Endothelial cell of umbilical vein (primary cell): Measurements from ENCODE around the gene OVOL2. TPM values are rescaled to one million over a fixed set of nuclear protein-coding genes. Genes with fewer than 3 reads are reported as not detected.
"Not testable (repeated sequence)": the region's sequence is repeated elsewhere in the genome, so short reads cannot be mapped to it uniquely, and the experiment has no call there.

Source experiments
- BruUV-seq: library from RNA; stranded (reverse); fragments of 400-500 nt; replicated peaks from 2 replicates; lab custom pipeline; 2021; lab: Mats Ljungman, UMichigan
- CTCF ChIA-PET: fragments of 300-600, 350-600 bp; sonication (Branson Sonifier 250); formaldehyde crosslinking; loops from one replicate; lab custom pipeline; 2021; ENCODE audit warnings: antibody characterized with exemption, inconsistent platforms; lab: Charles Lee
- POLR2A ChIA-PET: fragments of 300-600, 350-600 bp; sonication (Branson Sonifier 250); formaldehyde crosslinking; loops from one replicate; lab custom pipeline; 2021; ENCODE audit warnings: antibody characterized with exemption, inconsistent platforms; lab: Charles Lee
- DNase-seq: peaks from one replicate; pipeline ENCODE4 v3.0.0-alpha.2; 2011; ENCODE audit warnings: low read depth, low spot score
- FAIRE-seq: peaks from 2 replicates; lab custom pipeline; 2011; peaks lifted over from hg19 to GRCh38; lab: Jason Lieb, UNC
- H2AFZ ChIP-seq: 2 replicates; pipeline ENCODE4 v1.6.0; 2012; ENCODE audit warnings: low read depth, low read length, control low read depth, inconsistent platforms
- H3K27ac ChIP-seq: 2 replicates; pipeline ENCODE4 v1.5.1; 2011; ENCODE audit warnings: low read depth, mild to moderate bottlenecking, control low read depth, low read length, moderate library complexity; ENCODE audit not compliant: insufficient read depth
- H3K27me3 ChIP-seq, 2 experiments: 2 replicates each; pipeline versions ENCODE4 v1.6.0 to v1.6.1; 2011; ENCODE audit warnings: low read length in 2 of 2, mixed read lengths in 1 of 2; ENCODE audit not compliant: control insufficient read depth in 2 of 2, insufficient read depth in 2 of 2
- H3K36me3 ChIP-seq, 2 experiments: 2 replicates in 1 of 2; 3 replicates in 1 of 2; pipeline ENCODE4 v1.5.1; 2011; ENCODE audit warnings: low read length in 2 of 2, mild to moderate bottlenecking in 1 of 2, moderate library complexity in 1 of 2; ENCODE audit not compliant: control insufficient read depth in 2 of 2, insufficient read depth in 2 of 2; ENCODE audit errors: extremely low read depth in 1 of 2
- H3K4me1 ChIP-seq: 3 replicates; pipeline ENCODE4 v1.5.1; 2011; ENCODE audit warnings: mild to moderate bottlenecking, low read length; ENCODE audit not compliant: control insufficient read depth, insufficient read depth; ENCODE audit errors: extremely low read depth
- H3K4me2 ChIP-seq: 2 replicates; pipeline ENCODE4 v1.6.1; 2011; ENCODE audit warnings: low read length, control low read depth, mixed read lengths; ENCODE audit not compliant: insufficient read depth
- H3K4me3 ChIP-seq, 3 experiments: fragments of 200-600 bp in 1 of 3; sonication (generic), shearing (Covaris generic) in 1 of 3; replicated peaks in 1 of 3; 2 replicates each; pipeline ENCODE4 v1.5.1; 2011 to 2016; ENCODE audit warnings: control low read depth in 3 of 3, low read length in 3 of 3, mild to moderate bottlenecking in 2 of 3, inconsistent platforms in 1 of 3, low read depth in 1 of 3, moderate library complexity in 1 of 3; ENCODE audit not compliant: insufficient read depth in 1 of 3
- H3K79me2 ChIP-seq: 2 replicates; pipeline ENCODE4 v1.6.0; 2012; ENCODE audit warnings: low read length, inconsistent platforms; ENCODE audit not compliant: control insufficient read depth, insufficient read depth
- H3K9ac ChIP-seq: replicated peaks from 2 replicates; pipeline ENCODE3; 2011; ENCODE audit warnings: low read length, control low read depth; ENCODE audit not compliant: insufficient read depth; ENCODE audit errors: extremely low read depth
- H3K9me1 ChIP-seq: replicated peaks from 3 replicates; pipeline ENCODE4 v1.6.0; 2011; ENCODE audit warnings: mild to moderate bottlenecking, low read length; ENCODE audit not compliant: control insufficient read depth, insufficient read depth; ENCODE audit errors: extremely low read depth
- H3K9me3 ChIP-seq: replicated peaks from 2 replicates; pipeline ENCODE4 v1.5.1; 2012; ENCODE audit warnings: low read length, inconsistent platforms; ENCODE audit not compliant: control insufficient read depth, insufficient read depth
- H4K20me1 ChIP-seq: replicated peaks from 2 replicates; pipeline ENCODE3; 2011; ENCODE audit warnings: mild to moderate bottlenecking, low read length; ENCODE audit not compliant: control insufficient read depth, insufficient read depth; ENCODE audit errors: extremely low read depth
- EZH2 ChIP-seq: IDR thresholded peaks from 2 replicates; pipeline ENCODE4 v1.6.1; 2012; ENCODE audit warnings: borderline replicate concordance, low read depth, mild to moderate bottlenecking, moderate library complexity, low read length, inconsistent platforms; ENCODE audit not compliant: severe bottlenecking
- FOS ChIP-seq: IDR thresholded peaks from 2 replicates; pipeline ENCODE4 v1.6.1; 2011; ENCODE audit warnings: mild to moderate bottlenecking, low read length, moderate library complexity, borderline replicate concordance; ENCODE audit not compliant: insufficient read depth
- GATA2 ChIP-seq: IDR thresholded peaks from 2 replicates; pipeline ENCODE4 v1.7.0; 2011; ENCODE audit warnings: low read depth, mild to moderate bottlenecking, moderate library complexity, mixed read lengths, low read length; ENCODE audit not compliant: insufficient read length, insufficient read depth
- JUN ChIP-seq: IDR thresholded peaks from 2 replicates; pipeline ENCODE4 v1.6.1; 2011; ENCODE audit warnings: borderline replicate concordance, low read depth; ENCODE audit not compliant: insufficient read length, insufficient read depth
- MYC ChIP-seq: IDR thresholded peaks from one replicate; pipeline ENCODE4 v1.6.1; 2011; ENCODE audit warnings: mild to moderate bottlenecking, low read depth, low read length
- POLR2A ChIP-seq: IDR thresholded peaks from 2 replicates; pipeline ENCODE4 v1.6.1; 2012; ENCODE audit warnings: low read depth, mild to moderate bottlenecking, control low read depth, low read length
- POLR2AphosphoS5 ChIP-seq: IDR thresholded peaks from 2 replicates; pipeline ENCODE4 v1.6.1; 2012; ENCODE audit warnings: low read depth, mild to moderate bottlenecking, control low read depth, low read length, moderate library complexity; ENCODE audit not compliant: insufficient read depth
- dilution Hi-C: fragments of 300-500 bp; cut with MboI; formaldehyde crosslinking; loops from one replicate; pipeline ENCODE4 v1.15.0; 2019; ENCODE audit warnings: low sequenced_read_pairs; ENCODE audit not compliant: extremely low pct_ligation_motif_present
- intact Hi-C: fragments of 100-400 bp; cut with micrococcal nuclease; formaldehyde crosslinking; loops from one replicate; pipeline ENCODE4 v1.10.0; 2022
- polyA plus RNA-seq, 4 experiments: library from polyadenylated mRNA; depleted of rRNA in 3 of 4; stranded (reverse) in 3 of 4; unstranded in 1 of 4; fragments of >200 nt; gene quantifications; 2 replicates each; pipeline versions ENCODE4 v1.2.1 to v1.2.3, GENCODE V29; 2011 to 2012; ENCODE audit warnings: missing spikeins in 1 of 4
- total RNA-seq: library from RNA; stranded (reverse); gene quantifications from 2 replicates; pipeline ENCODE4 v1.2.3, GENCODE V29; 2021
- TF ChIP-seq, protein P1 (sequence below), 2 donors: IDR thresholded peaks; 1 replicate in 1 of 2; 2 replicates in 1 of 2; pipeline ENCODE4 v1.5.1; 2011; ENCODE audit warnings: low read length in 2 of 2, mild to moderate bottlenecking in 2 of 2, moderate library complexity in 2 of 2, control low read depth in 1 of 2, inconsistent platforms in 1 of 2, low read depth in 1 of 2; ENCODE audit not compliant: insufficient read depth in 1 of 2; ENCODE audit errors: extremely low read depth in 1 of 2
- TF ChIP-seq, protein P2 (sequence below): IDR thresholded peaks from 2 replicates; pipeline ENCODE4 v1.6.1; 2011; ENCODE audit not compliant: insufficient read depth, insufficient read length

The OVOL2 gene
- total and polyA plus RNA-seq, 2 donors (not counting 3 experiments of a cell fraction or from before 2014, with no cell fraction given), result not detected

DNA sequence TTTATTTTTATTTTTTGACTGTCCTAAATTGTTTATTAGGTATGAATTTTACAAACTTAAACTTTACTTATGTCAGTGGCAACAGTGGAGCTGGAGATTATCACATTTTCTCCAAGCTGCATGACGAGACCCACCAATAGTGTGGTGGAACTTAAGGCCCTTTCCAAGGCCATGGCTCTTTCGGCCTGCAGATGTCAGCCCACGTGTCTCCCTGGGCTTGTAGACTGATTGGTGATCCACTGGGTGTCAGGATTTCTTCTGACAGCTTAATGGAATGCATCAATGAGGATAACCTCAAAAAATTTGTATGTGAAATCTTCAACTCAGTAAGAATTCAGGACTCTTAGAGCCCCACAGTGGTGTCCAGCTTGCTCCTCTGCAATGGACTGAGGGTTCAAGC lies 32.3 kb upstream of the OVOL2 start:
- H3K79me2 ChIP-seq, result no peaks in the 10 kb centered on the region
- DNase-seq (no peak), FAIRE-seq (no peak)
- no peak overlapping the region for H3K9ac ChIP-seq
- H3K4me1 ChIP-seq, result no peaks in the 10 kb centered on the region
- no peaks in the 10 kb centered on the region for H4K20me1 ChIP-seq
- H3K4me3 ChIP-seq, result no peak overlapping the region
- TF ChIP-seq POLR2A (no peak), EZH2 (no peak), MYC (no peak), GATA2 (no peak), FOS (no peak), POLR2AphosphoS5 (no peak), JUN (no peak)
- TF ChIP-seq, protein P1, sequence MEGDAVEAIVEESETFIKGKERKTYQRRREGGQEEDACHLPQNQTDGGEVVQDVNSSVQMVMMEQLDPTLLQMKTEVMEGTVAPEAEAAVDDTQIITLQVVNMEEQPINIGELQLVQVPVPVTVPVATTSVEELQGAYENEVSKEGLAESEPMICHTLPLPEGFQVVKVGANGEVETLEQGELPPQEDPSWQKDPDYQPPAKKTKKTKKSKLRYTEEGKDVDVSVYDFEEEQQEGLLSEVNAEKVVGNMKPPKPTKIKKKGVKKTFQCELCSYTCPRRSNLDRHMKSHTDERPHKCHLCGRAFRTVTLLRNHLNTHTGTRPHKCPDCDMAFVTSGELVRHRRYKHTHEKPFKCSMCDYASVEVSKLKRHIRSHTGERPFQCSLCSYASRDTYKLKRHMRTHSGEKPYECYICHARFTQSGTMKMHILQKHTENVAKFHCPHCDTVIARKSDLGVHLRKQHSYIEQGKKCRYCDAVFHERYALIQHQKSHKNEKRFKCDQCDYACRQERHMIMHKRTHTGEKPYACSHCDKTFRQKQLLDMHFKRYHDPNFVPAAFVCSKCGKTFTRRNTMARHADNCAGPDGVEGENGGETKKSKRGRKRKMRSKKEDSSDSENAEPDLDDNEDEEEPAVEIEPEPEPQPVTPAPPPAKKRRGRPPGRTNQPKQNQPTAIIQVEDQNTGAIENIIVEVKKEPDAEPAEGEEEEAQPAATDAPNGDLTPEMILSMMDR (IDR thresholded peaks at IDR 0.05; ENCODE audit: extremely low read depth in 1 of 2, insufficient read depth in 1 of 2, low read depth in 1 of 2, low read length in 2 of 2), result no peak
- TF ChIP-seq, protein P2, sequence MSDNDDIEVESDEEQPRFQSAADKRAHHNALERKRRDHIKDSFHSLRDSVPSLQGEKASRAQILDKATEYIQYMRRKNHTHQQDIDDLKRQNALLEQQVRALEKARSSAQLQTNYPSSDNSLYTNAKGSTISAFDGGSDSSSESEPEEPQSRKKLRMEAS, result no peak
- CTCF ChIA-PET, result no interaction called here
- intact Hi-C loops, result no loop called here
- H3K36me3 ChIP-seq, result no peaks in the 10 kb centered on the region
- H3K9me3 ChIP-seq, result no peaks in the 10 kb centered on the region
- POLR2A ChIA-PET, result no interaction called here
- H3K27ac ChIP-seq, result no peak overlapping the region
- H3K4me2 ChIP-seq, result no peak overlapping the region
- no peak overlapping the region for H2AFZ ChIP-seq
- H3K27me3 ChIP-seq, result no peaks in the 10 kb centered on the region
- dilution Hi-C loops, result no loop called here
- BruUV-seq, result no TSS peak
- no peaks in the 10 kb centered on the region for H3K9me1 ChIP-seq

DNA sequence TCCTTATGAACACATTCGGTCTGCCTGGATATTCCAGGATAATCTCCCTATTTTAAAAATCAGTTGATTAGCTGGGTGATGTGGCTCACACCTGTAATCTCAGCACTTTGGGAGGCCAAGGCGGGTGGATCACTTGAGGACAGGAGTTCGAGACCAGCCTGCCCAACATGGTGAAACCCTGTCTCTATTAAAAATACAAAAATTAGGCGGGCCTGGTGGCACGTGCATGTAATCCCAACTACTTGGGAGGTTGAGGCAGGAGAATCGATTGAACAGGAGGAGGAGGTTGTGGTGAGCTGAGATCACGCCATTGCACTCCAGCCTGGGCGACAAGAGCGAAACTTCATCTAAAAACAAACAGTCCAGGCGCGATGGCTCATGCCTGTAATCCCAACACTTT lies 31.1 kb upstream of the OVOL2 start:
- BruUV-seq, H3K79me2 ChIP-seq, intact Hi-C loops, H3K9me3 ChIP-seq, FAIRE-seq, H3K36me3 ChIP-seq, dilution Hi-C loops, H3K4me2 ChIP-seq, H3K27ac ChIP-seq, H3K9ac ChIP-seq, H2AFZ ChIP-seq, H3K9me1 ChIP-seq, H3K4me1 ChIP-seq, H3K4me3 ChIP-seq, POLR2A ChIA-PET, CTCF ChIA-PET, H3K27me3 ChIP-seq, H4K20me1 ChIP-seq, DNase-seq: not testable (repeated sequence)

DNA sequence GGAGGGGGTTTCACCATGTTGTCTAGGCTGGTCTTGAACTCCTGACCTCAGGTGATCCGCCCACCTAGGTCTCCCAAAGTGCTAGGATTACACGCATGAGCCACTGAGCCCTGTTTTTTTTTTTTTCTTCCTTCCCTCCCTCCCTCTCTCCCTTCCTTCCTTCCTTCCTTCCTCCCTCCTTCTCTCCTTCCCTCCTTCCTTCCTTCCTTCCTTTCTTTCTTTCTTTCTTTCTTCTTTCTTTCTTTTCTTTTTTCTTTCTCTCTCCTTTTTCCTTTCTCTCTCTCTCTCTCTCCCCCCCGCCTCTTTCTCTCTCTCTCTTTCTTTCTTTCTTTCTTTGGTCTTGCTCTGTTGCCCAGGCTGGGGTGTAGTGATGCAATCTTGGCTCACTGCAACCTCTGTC lies 30.6 kb upstream of the OVOL2 start:
- H3K4me3 ChIP-seq, H3K9ac ChIP-seq, intact Hi-C loops, BruUV-seq, H3K9me3 ChIP-seq, H3K36me3 ChIP-seq, H3K27ac ChIP-seq, H4K20me1 ChIP-seq, FAIRE-seq, H3K79me2 ChIP-seq, CTCF ChIA-PET, H3K4me1 ChIP-seq, DNase-seq, H3K27me3 ChIP-seq, POLR2A ChIA-PET, H2AFZ ChIP-seq, dilution Hi-C loops, H3K9me1 ChIP-seq, H3K4me2 ChIP-seq: not testable (repeated sequence)
